ENCODE data around the gene PRDX1. TPM values are rescaled to one million over a fixed set of nuclear protein-coding genes. Genes with fewer than 3 reads are reported as not detected.
A peak's percentile ranks its signal among the peaks of the same experiment; 100 is the strongest.

Gene PRDX1
- total RNA-seq = 556 and 885 TPM in 2 replicates

DNA sequence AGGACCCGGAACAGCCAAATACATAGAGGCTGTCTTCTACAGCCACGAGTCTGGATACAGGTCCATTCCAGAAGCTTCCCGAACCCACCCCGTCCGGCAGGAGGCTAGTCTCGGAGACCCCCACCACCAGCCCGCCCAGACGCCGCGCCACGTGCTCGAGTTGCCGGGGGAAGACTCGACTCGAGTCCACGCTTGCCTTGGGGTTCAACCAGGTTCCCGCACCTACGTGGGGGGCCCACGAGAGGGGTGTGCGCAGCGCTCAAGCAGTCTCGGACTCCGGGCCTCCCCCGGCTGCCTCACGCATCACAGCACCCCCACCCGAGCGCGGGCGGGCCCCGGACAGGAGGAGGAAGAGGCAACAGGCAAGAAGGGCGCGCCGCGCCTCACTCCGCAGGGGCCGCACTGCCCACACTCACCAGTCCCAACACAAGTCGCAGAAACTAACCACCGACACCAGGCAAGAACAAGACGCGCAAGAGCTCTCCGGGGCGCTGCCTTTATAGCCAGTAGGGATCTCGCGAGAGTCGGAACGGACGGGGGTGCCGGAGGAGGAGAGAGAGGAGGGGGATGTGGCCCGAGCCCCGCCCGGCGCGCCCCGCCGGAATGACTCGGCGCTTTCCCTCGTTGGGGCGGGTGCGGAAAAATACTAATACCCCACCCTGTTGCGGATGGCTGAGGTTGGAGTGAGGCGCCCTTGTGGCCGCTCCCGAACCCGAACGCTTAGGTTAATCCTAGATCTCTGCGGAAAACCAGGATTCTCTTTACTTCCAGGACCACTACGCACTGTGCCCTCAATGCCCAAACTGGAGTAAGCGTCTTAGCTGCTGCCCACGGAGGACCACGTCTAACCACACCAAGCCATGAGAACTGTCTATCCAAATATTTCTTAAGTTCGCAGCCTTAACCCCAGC is at the start of gene PRDX1:
Gene PRDX1 (minus strand): TSS at position 472 of the 911 bp plus-strand sequence. CDS start 2,841 bp downstream, outside the sequence.
- DNase-seq (ENCODE audit: extremely low read depth, low read depth, low spot score) = peak; percentile 71

DNA sequence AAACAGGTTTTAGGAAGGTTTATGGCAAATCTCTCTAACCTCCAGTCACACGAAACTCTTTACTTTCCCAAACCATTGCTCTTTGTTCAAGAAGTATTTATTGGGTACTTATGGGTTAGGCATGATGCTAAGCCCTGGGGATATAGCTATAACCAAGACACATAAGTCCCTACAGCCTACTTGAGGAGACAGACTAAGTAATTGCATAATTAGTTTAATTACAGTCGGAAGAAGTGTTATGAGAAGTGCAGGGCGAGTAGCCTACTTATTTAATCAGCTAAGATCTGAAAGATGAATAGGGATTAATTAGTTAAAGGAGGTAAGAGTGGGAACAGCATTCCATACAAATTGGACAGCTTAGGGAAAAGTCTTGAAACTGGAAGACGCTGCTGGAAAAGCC is 48.9 kb upstream of the PRDX1 start:
- no peak for DNase-seq (ENCODE audit: extremely low read depth, low read depth, low spot score)

DNA sequence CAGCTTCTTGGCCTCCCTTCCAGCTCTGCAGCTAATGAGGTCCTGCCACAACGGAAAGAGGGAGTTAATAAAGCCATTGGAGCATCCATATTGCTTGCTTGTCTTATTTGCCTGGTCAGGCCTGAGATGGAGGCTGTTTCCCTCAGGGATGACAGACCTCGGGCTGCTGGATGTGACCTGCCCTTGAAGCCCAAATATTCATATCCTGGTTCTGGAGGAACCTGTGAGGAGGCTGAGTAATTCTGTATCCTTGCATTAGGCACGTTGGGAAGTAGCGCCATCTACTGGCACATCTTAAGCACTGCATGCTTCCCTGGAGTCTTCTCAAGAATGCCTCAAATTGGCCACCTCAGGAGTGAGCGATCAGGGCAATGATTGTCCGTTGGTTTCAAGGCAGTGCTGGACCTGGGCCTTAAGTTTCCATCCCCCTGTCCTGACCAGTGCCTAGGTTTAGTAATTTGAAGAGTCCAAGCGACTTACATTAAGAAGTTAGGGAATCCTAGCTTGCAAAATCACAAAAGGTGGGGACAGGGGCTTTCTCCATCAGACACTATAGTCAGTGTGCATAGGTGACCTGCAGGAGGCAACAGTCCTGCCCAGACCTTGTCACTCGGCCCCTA is 48.4 kb upstream of the PRDX1 start:
- DNase-seq (ENCODE audit: extremely low read depth, low read depth, low spot score) = peak; percentile 66

DNA sequence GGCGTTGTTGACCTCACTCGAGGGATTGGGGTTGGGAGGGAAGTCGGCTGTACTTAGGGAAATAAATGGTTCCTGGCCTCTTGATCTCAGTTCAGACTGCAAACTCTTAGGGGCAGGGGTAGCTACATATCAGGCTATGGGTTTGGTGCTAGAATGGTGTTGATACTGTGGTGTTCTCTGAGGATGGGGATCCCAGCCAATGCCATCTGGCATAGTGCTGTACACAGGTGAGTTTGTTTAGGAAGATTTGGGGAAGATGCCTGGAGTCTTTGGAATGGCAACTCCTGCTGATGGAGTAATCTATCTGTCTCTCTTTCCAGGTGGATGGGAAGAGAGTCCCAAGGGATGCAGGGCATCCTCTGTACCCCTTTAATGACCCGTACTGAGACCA is 47.9 kb upstream of the PRDX1 start:
- no peak for DNase-seq (ENCODE audit: extremely low read depth, low read depth, low spot score)

DNA sequence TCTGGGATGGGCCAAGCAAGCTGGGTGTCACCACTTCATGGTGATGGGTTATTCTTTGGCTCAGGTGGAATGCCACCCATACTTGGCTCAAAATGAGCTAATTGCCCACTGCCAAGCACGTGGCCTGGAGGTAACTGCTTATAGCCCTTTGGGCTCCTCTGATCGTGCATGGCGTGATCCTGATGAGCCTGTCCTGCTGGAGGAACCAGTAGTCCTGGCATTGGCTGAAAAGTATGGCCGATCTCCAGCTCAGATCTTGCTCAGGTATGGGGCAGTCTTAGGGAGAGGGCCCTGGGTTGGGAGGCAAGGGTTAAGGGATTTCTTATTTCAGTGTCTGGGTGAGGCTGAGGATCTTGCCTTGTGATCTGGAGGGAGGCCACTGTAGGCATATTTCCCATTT is 46.7 kb upstream of the PRDX1 start:
- no peak for DNase-seq (ENCODE audit: extremely low read depth, low read depth, low spot score)

DNA sequence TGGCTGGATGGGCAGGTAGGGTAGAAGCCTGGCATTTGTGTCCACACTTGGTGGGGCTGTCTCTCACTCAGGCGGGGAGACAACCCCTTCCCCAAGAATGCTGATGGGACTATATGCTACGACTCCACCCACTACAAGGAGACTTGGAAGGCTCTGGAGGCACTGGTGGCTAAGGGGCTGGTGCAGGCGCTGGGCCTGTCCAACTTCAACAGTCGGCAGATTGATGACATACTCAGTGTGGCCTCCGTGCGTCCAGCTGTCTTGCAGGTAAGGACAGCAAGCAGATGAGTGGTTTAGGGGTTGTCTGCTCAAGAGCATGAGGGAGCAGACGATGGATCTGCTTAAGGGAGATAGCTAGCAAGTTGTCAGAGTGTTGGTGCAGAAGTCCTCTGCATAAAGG is 46.2 kb upstream of the PRDX1 start:
- no peak for DNase-seq (ENCODE audit: extremely low read depth, low read depth, low spot score)

DNA sequence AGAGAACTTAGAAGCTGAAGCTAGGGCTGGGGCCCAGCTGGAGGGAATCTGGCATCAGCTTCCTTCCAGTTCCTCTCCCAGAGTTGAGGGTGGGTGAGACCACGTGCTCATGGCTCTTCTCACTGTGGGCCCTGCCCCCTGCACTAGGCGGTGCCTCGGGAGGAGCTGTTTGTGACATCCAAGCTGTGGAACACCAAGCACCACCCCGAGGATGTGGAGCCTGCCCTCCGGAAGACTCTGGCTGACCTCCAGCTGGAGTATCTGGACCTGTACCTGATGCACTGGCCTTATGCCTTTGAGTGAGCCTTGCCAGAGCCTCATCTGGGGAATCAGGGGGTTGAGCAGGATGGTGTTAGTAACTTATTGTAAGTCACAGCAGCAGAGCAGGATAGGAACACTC is 45.0 kb upstream of the PRDX1 start:
- no peak for DNase-seq (ENCODE audit: extremely low read depth, low read depth, low spot score)

DNA sequence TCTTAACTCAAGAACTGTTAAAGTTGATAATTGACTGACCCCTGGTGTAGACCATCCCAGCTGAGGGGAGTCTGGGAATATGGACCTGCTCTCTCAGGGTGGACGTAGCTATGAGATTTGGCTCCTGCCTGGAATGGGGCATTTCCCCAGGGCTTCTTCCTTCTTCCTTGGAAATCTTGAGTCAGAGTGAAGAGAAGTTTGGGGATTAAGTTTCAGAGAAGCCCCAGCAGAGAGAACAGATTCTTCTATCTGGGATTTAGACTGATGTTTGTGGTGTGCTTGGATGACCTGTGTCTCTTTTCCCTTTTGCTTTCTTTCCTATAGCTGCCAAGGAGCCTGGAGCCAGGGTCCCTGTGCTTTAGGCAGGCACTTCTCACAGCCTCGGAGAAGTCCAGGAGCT is 42.2 kb upstream of the PRDX1 start:
- no peak for DNase-seq (ENCODE audit: extremely low read depth, low read depth, low spot score)

DNA sequence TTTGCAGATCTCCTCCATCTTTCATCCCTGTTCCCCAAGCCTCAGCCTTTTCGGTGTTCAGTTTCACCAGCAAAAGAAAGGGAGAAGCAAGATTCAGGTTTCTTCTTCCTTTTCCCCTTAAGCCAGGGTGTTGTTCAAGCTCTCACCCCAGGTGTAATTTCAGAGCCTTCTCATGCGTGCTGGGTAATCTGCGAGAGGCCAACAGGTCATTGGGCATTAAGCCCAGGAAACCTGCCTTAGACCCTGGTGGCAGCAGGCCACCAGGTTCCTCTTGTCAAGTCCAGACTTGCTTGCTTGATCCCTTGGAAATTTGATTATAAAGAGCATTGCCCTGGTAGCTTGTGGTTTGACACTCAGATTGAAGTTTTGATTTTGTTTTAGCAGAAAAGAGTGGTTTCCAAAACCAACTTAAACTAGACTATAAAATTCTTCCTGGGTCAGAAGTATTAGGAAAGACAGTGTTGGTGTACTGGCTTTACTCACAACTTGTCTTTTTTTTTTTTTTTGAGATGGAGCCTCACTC is 35.8 kb upstream of the PRDX1 start:
- DNase-seq (ENCODE audit: extremely low read depth, low read depth, low spot score) = no peak

DNA sequence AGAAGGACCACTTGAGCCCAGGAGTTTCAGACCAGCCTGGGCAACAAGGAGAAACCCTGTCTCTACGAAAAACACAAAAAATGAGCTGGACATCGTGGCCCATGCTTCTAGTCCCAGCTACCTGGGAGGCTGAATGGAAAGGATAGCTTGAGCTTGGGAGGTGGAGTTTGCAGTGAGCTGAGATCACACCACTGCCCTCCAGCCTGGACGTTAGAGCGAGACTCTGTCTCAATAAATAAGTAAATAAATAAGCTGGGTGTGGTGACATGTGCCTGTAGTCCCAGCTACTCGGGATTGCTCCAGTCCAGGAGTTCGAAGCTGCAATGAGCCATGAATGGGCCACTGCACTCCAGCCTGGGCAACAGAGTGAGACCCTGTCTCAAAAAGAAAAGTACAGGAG is 32.5 kb upstream of the PRDX1 start:
- DNase-seq (ENCODE audit: extremely low read depth, low read depth, low spot score) = no peak

DNA sequence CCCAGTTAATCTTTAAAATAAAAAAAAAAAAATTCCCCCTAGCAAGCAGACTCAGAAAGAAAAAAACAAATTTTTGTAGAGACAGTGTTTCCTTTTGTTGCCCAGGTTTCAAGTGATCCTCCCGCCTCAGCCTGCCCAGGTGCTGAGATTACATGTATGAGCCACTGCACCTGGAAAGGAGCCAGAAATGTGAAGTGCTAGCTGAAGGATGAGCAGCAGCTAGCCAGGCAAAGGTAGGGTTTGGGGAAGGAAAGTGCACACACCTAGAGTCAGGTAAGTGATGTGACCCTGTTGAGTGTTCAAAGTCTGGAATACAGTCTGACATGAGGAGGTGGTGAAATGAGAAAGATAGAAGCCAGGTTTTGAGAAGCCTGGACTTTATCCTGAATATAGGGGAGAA is 30.6 kb upstream of the PRDX1 start:
- no peak for DNase-seq (ENCODE audit: extremely low read depth, low read depth, low spot score)

DNA sequence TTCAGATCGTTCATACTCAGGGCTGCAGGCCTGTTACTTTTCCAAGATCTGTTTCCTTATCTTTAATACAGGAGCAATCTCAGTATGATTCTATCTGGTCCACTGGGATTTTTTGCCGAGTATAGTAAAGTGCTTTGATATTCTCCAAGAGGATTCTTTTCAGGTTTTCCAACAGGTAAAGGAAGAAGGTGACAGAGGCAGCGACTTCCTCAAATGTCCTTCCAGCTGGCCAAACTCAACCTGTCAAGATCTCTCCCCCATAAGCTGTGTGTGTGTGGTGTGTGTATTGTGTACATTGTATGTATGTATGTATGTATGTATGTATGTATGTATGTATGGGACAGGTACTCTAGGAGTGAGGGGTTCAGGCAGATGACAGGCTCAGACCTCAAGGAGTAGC is 30.0 kb upstream of the PRDX1 start:
- DNase-seq (ENCODE audit: extremely low read depth, low read depth, low spot score) = no peak

DNA sequence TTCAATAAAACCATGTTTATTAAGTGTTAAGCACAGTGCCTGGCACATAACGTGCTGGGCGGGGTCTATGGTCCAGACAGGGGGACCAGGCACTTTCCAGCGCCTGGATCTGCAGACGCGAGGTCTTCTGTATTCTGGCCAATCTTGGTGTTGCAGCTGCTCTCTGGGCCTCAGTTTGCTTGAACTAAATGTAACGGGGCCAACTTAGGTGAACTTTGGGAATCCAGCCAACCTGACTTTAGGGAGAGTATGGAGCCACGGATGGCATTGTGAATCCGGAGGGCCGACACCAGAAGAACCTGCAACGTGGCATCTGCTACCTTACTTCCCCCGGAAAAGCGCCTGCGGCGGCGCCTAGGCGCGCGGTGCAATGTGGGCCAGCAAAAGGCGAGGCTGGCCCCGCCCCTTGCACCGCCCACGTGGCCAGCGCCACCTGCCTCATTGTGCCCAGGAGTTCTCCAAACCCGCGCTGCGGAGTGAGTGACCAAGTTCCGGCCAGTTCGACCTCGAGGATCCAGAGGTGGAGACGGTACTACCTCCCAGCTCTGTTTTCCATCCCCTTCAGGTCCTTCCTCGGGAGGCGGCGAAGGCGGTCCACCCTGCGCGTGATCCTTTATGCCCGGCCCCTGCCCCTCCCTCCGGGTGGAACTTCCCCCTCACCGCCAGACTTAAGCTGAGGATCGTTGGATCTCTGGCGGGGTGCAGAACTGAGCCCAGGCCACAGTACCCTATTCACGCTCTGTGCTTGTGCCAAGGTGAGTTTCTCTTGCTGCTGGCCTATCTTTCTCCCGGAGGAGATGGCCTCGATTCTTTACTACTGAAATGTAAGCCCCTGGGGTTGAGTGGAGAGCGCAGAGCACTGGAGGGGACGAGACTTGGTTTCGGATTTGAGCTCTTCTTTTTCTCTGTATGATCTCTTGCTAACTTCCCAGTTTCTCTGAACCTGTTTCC is 29.0 kb upstream of the PRDX1 start, which contains the start of gene AKR1A1:
Gene AKR1A1 (plus strand): TSS at position 426 of the 951 bp plus-strand sequence. CDS start 10,969 bp downstream, outside the sequence.
- no peak for DNase-seq (ENCODE audit: extremely low read depth, low read depth, low spot score)

DNA sequence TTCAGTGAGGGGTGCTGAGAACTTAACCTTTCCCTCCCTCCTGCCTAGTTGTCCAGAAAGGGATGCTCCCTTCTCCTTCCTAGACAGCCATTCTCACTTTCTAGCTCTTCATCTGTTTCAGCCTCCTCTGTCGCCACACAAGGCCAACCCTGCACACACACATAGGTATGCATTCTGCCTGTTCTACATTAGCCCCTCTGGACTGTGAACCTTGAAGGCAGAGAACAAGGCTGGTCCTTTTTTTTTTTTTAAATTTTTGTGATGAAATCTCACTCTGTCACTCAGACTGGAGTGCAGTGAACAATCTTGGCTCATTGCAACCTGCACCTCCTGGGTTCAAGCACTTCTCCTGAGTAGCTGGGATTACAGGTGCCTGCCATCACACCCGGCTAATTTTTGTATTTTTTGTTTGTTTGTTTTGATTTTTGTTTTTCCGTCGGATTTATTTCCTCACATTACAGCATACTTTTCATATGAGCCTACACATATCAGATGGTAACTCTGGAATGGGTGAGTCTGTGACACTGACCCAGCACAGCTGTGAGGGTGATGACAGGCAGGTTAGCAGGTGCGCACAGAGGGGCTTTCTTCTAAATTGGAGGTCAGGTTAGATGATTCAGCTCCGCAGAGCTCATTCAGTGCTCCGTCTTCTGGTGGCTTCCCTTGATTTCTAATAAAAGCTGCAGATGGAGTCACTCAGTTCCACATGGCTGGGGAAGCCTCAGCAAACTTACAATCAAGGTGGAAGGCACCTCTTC is 24.0 kb upstream of the PRDX1 start:
- no peak for DNase-seq (ENCODE audit: extremely low read depth, low read depth, low spot score)

DNA sequence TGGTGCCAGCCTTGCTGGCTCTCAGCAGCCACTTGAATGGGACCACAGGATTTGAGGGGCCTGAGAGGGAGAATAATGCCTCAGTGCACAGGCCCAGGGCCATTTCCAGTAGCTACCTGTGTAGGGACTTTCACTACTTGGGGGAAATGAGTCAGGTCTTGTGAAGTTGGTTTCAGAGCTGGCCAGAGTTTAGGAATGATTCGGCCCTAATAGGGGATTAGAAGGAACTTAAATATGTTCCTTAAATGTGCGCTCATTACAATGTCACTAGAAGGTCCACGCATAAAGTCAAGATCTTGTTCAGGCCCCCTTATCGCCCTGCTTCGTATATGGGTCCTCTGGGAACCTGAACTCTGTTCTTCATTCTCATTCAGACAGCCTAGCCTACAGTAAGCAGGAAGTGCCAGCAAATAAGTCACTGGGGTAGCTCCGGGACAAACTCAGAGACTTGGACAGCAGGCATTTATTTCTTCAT is 23.4 kb upstream of the PRDX1 start:
- no peak for DNase-seq (ENCODE audit: extremely low read depth, low read depth, low spot score)

DNA sequence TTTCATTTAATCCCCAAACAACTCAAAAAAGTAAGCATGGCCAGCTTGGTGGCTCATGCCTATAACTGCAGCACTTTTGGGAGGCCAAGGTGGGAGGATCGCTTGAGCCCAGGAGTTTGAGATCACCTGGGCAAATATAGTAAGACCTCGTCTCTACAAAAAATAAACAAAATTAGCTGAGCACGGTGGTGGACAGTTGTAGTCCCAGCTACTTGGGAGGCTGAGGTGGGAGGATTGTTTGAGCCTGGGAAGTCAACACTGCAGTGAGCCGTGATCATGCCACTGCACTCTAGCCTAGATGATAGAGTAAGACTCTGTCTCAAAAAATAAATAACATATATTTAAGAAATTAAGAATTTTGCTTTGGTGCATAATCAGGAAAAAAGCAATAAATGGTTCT is 22.8 kb upstream of the PRDX1 start:
- DNase-seq (ENCODE audit: extremely low read depth, low read depth, low spot score) = no peak

DNA sequence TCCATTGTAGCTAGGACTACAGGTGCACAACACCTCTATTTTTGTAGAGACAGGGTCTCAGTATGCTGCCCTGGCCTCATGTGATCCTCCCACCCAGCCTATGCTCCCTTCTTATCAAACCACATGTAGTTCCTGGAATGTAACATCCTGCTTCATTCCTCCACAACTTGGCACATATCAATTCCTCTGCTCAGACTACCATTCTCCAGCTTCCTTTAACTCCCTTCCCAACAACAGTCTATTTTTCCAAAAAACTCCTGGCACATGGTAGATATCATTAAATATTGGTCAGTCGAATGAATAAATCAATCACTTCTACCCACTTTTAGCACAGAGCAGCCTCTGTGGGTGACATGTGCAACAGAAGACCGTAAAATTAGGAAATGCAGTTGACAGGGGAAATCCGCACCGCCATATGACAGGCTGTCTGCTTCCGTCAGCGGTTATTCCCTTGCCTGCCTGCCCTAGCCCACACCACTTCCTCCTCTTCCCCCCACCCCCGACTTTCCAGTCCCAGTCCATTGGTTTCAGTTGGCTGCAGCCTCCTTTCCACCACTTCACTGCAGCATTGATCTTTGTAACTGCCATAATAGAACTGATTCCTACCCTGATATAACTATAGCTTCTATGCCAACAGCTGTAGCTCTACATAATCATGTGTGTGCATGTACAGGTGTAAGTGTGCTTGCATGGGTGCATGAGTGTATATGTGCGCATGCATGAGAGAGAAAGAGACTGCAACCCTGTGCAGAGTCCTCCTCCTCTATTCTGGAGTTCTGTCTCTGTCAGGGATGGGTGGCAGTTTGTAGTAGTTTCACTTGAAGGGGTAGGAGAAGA is 22.1 kb upstream of the PRDX1 start:
- DNase-seq (ENCODE audit: extremely low read depth, low read depth, low spot score) = peak; percentile 51

DNA sequence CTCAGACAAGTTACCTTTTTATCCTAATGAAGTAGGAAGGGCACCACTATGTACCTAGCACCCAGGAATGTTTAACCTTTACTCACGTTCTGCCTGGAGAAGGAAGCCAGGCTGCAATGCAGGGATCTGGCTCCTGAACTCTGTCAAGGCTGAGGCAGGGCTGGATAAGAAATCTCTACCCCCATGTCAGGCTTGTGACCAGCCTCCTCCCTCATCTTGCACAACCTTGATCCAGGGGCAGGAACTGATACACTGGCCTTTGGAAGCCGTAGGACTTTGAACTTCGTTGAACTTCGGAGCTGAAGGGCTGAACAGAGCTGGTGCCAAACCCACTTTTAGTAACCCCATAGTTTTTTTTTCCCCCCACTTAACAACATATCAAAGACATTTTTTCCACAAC is 20.9 kb upstream of the PRDX1 start:
- DNase-seq (ENCODE audit: extremely low read depth, low read depth, low spot score) = no peak

DNA sequence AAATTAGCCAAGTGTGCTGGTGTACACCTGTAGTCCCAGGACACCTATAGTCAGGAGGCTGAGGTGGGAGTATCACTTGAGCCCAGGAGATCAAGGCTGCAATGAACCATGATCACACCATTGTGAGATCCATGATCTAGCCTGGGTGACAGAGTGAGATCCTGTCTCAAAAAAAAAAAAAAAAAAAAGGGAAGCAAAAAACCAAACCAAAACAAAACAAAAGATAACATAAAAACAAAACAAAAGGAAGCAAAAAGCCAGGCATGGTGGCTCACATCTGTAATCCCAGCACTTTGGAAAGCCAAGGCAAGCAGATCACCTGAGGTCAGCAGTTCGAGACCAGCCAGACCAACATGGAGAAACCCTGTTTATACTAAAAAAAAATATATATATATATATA is 19.5 kb upstream of the PRDX1 start:
- no peak for DNase-seq (ENCODE audit: extremely low read depth, low read depth, low spot score)

All from glomerular endothelial cell (primary cell).